ENCODE measurements around the gene RNFT2.
A peak's percentile ranks its signal among the peaks of the same experiment; 100 is the strongest.
"Not testable (repeated sequence)": the region's sequence is repeated elsewhere in the genome, so short reads cannot be mapped to it uniquely, and the experiment has no call there.

Gene RNFT2

DNA sequence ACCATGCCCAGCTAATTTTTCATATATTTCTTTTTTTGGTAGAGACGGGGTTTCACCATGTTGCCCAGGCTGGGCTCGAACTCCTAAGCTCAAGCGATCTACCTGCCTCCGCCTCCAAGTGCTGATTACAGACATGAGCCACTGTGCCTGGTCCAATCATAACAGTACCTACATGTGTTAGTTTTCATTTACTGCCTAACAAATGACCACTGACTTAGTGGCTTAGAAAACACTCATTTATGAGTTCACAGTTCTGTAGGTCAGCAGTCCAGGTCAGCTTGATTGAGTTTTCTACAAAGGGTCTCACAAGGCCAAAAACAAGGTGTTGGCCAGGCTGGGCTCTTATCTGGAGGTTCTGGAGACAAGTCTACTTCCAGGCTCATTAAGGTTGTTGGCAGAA lies 60.6 kb downstream of the RNFT2 start:
- DNase-seq: no peak

DNA sequence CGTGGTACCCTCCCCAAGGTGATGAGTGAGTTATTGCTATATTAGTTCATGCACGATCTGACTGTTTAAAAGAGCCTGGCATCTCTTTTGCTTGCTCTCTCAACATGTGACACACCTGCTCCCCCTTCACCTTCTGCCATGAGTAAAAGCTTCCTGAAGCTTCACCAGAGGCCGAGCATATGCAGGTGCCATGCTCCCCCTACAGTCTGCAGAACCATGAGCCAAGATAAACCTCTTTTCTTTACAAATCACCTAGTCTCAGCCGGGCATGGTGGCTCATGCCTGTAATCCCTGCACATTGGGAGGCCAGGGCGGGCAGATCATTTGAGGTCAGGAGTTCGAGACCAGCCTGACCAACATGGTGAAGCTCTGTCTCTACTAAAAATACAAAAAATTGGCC lies 61.8 kb downstream of the RNFT2 start:
- DNase-seq: no peak

DNA sequence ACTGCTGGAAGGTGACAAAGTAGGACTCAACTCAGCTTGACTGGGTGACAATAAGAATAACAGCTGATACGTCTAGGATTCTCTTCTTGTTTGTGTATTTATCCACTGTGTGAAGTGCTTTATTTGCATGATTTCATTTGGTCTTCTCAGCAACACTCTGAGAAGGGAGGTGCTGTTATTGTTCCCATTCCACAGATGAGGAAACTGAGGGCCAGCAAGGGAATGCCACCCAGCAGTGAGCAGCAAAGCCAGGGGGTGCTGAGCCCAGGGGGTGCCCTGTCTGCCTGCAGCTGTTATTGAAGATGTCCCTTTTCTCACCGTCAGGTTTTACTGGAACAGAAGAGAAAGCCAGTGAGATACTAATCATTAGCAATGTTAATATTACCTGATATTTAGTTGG lies 62.8 kb downstream of the RNFT2 start:
- no peak for DNase-seq

DNA sequence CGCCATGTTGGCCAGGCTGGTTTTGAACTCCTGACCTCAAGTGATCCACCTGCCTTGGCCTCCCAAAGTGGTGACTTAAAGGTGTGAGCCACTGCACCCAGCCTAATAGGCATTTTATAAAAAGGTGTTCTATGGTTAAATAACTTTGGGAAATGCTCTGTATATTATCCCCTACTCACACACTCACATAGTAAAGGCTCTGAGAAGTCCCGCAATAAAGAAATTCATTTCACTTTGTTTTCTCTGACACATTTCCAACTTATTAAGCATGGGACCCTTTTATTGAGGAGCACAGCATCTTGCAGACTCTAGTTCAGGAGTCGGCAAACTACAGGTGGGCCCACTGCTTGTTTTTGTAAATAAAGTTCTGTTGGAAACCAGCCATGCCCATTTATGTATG lies 63.9 kb downstream of the RNFT2 start:
- no peak for DNase-seq

DNA sequence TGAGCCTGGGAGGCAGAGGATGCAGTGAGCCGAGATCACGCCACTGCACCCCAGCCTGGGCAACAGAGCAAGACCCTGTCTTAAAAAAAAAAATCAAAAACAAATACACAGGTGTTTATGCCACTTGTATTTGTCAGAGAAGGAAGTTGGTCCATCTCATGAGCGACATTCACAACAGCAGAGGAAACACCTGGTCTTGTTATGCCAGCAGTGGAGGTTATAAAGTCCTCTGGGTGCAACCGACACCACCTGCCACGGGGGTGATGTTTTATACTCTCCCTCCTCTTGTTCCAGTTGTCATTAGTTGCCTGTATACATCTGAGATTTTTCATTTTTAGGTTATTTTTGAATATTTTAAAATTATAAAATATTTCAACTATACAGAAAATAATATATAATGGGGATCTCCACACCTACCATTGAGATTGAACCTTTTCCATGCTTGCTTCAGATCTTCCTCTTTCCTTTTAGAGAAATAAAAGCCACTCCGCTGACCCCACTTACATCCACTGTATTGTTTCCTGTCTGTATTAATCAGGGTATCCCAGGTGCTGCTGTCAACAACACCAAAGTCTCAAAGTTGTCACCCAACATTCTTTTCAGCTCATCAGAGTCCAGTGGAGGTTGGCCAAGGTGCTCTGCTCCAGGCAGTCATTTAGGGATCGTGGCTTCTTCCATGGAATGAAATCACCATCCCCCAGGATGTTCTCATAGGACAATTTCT lies 65.1 kb downstream of the RNFT2 start:
- DNase-seq: no peak

DNA sequence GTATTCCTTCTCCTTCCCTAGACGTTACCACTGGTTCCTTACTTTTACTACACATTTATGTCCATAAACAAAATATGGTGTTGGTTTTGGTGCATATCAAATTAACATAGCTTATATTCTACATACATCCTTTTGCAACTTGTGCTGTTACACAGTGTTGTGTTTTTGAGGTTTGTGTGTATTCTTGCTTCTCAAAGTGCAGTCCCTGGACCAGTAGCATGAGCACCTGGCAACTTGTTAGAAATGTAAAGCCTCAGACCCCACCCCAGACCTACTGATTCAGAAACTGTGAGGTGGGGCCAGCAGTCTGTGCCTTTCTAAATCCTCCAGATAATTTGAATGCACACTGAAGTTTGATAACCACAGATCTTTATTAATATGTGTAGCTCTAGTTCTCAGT lies 65.9 kb downstream of the RNFT2 start:
- no peak for DNase-seq

DNA sequence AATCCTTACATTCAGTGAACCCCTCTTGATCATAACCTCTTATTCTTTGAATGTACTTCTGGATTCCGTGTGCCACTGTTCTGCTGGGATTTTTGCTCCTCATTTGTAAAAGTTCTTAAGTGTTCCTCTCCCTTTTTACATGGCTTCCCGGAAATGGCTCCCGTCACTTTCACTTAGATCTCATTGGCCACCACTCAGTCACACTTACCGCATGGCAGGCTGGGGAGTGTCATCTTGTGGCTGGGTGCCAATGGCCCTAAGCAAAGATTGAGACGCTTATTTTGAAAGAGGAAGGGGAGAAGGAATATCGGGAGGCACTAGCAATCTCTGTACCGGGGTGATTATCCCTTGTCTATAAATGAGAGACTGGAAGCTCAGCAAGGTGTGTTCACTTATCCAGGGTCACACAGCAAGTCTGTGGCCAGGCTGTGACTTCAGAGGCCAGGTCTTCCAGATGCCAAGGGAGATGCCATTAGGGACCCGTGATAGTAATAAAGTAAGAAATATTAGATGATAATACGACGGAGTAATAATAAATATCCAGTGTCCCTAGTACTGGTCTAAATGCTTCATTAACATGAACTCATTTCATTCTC lies 68.8 kb downstream of the RNFT2 start:
- DNase-seq: no peak

DNA sequence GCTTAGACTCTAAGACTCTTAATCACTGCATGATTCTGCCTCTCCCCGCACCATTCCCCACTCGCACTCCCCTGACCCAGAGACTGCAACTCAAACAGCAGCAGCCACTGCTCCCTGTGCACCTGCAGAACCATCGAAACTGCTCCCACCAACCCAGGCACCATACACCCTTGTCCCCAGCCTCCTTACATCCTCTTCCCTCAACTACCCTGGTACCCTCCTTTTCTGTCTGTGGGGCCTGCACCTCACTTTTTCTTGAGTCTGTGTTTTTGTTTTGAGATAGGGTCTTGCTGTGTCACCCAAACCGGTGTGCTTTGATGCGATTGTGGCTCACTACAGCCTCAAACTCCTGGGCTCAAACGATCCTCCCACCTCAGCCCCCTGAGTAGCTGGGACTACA lies 69.4 kb downstream of the RNFT2 start:
- no peak for DNase-seq

DNA sequence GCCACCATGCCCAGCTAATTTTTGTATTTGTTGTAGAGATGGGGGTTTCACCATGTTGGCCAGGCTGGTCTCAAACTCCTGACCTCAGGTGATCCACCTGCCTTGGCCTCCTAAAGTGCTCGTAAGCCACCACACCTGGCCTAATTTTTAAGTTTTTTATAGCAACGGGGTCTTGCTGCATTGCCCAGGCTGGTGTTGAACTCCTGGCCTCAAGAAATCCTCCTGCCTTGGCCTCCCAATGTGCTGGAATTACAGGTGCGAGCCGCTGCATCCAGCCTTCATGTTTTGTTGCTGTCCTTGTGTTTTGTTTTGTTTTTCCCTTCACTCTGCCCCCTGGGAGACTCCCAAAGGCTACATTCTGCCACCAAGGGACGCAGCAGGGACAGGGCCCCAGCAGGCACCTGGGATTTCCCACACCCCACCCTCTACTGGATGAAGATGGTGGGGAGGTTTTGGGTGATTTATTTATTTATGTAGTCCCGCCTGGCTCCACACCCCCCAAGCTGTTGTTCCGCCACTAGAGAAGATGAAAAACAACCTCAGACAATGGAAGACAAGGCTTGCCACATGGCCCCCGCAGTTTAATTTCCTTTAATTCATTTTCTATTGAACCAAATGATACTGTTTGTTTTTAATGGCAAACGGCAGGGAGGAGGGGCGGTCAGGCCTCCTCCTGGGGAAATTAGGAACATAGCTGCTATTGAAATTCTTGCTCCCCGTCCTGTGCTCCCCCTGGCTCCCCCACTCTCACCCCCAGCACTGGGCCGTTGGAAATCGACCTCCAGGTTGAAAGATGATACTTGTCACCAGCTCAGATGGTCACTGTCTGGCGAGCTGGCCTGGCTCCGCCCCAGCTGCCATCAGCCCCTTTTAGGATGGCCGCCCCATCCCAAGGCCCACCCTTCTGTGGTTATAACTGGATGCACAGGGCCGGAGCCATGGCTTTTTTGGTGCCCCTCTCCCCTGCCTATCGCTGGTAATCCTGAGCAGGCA lies 70.3 kb downstream of the RNFT2 start:
- DNase-seq: no peak

DNA sequence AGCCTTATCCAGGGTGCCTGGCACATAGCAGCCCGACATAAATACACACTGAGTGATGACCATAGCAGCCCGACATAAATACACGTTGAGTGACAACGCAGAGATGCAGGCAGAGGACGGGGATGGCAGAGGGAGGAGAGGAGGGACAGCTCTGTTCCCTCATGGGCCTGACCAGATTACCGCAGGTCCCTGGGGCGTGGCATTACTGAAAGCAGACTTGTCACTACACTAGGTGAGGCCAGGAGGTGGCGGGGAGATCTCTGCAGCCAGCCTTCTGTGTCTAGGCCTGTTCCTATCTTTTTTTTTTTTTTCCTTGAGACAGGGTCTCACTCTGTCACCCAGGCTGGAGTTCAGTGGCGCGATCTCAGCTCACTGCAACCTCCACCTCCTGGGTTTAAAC lies 74.1 kb downstream of the RNFT2 start:
- DNase-seq: no peak

DNA sequence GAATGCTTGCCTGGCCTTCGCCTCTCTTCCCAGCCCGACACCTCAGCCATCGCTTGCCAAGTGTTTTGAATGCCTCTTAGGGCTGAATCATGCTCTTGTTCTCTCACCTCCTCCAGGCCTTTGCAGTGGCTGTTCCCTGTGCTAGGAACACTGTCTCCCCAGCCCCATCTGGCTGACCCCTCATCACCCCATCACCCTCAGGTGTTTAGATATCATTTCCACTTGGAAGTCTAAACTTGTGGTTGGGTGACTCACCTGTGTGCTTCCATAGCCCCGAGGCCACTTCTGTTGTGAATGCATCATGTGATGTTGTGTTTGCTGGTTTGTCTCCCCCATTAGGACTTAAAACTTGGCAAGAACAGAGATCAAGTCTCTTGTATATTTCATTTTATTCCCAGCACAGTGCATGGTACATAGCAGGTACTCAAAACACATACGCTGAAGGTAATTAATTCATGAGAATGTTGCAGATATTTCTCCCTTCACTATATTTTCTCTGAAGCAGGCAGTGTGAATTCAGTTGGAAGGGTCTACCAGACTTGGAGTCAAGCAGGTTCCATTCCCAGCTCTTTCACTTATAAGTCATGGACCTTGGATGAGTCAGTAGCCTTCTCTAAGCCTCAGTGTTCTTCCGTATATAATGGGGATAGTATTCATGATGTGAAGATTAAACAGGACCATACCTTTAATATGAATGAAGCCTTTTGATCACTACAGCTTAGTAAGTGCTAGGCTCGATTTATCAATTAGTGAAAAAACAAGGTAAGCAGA lies 75.3 kb downstream of the RNFT2 start:
- DNase-seq: no peak

DNA sequence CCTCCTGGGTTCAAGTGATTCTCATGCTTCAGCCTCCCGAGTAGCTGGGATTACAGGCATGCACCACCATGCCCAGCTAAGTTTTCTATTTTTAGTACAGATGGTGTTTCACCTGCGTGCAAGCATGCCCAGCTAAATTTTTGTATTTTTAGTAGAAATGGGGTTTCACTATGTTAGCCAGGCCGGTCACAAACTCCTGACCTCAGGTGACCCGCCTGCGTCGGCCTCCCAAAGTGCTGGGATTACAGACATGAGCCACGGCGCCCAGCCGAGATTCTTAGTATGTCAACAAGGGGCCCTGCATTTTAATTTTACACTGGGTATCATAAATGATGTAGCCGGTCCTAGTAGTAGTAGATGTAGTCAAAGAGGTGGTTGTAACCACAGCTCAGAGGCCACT lies 76.7 kb downstream of the RNFT2 start:
- not testable (repeated sequence) for DNase-seq

DNA sequence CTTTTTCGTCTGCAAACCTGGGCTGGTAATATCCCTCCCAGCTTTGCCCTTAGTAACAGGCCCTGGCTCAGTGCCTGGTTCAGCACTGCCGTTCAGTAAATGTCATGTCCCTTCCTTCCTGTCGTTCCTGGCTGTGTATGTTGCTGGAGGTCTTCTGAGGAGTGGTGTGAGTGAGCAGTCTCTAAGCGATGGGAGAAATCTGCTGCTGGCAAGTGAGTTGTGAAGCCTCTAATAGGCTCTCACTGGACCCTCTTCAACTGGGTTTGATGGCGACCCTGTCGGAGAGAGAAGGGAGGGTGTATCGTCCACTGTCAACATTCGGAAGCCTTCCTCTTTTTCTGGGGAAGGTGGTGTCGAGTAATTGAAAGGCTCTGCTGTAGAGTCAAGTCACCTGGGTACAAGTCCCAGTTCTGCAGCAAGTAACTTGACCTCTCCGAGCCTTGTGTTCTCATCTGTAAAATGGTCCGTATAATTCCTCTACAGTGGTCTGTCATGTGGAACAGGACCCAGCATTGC lies 80.3 kb downstream of the RNFT2 start:
- DNase-seq: peak; percentile 19

DNA sequence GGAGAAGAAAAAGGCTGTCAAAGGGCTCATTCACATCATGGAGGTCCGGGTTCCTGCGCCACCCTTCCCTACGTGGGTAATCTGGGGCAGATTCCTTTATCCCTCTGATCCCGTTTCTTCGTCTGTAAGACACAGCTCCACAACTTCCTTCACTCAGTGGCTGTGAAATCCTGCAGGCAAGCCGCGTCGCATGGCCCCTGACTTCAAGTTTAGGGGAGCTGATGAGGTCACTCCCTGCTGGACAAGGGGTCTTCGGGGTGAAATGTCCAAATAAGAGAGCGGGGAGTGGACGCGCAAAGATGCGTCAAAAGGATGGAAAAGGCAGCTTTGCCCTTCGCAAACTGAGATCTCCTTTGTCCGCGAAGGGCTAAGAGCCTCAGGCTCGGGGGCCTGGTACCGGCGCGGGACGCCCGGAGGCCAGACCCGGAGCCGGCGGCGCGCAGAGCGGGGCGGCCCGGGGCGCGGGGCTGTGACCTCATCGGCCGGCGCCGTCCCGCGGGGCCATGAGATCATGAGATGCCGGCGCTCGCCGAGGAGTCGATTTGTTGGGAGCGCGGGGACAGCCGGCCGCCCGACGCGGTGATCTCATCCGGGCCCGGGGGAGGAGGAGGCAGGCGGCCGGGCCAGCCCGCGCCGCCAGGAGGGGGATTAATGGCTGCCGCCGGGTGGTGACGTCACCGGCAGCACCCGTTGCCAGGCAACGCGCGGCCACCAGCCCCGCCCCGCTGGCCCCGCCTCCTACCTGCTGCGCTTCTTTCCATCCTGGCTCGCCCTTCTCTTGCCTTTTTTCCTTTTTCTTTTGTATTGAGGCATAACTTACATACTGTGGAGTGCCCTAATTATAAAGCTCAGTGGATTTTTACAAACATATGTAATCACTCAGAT lies 81.1 kb downstream of the RNFT2 start:
- DNase-seq: peak; percentile 92

DNA sequence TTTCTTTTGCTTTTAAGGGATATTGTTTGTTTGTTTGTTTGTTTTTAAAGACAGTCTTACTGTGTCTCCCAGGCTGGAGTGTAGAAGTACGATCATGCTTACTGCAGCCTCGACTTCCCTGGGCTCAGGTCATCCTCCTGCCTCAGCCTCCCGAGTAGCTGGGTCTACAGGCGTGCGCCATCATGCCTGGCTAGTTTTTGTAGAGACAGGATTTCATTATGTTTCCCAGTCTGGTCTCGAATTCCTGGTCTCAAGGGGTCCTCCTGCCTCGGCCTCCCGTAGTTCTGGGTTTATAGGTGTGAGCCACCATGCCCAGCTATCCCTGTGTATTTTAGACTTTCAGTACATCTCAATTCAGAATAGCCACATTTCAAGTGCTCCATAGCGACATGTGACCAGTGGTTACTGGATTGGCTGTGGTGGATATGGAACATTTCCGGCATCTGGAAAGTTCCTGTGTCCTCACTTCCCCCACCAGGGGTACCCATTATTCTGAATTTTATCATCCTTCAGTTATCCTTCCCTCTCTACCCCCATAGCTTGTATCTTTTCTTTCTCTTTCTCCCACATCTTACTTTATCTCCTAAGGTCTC lies 82.0 kb downstream of the RNFT2 start:
- no peak for DNase-seq

DNA sequence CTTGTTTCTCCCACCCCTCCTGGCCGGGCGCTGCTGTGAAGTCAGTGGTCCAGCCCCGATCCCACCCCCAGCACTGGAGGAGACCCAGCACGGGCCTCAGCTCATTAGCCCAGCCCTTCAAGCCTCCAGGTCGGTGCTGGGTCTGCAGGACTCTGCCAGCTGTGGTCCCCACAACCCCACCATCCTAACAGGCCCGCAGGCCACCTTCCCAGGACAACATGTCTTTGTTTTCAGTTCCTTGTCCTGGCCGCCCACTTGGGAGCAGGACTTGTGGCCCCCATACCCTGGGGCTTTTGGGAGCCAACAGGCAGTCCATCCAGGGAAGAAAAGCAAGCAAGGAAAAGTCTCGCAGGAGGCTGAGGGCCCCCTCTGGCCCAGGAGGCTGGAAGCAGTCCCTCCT lies 83.2 kb downstream of the RNFT2 start:
- DNase-seq: no peak

DNA sequence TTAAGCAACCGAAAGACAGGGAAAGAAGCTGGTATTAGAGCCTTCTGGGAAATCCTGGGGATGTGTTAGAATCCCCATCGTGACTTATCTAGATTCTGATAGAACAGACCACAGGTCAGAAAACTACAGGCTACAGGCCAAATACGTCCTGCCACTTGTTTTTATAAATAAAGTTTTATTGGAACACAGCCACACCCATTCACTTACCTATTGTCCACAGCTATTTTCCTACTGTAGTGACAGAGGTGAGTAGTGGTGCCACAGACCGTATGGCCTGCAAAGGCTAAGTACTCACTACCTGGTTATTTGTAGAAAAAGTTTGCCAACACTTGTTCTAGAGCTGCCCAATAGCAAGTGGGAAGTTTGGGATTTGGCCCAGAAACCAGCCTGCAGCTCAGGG lies 89.3 kb downstream of the RNFT2 start:
- no peak for DNase-seq

DNA sequence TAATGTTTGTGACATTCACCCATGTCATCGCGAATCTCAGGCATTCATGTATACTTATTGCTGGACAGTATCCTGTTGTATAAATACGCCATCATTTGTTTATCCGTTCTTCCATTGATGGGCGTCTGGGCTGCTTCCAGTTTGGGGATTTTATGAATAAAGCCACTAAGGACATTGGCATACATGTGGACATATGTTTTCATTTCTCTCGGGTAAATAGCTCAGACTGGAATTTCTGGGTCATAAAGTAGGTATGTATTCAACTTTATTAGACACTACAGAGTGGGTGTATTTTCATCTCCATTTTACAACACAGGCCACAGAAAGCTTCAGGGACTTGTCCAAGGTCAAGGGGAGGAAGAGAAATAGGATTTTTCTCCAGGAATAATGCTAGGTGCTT lies 94.2 kb downstream of the RNFT2 start:
- DNase-seq: no peak

DNA sequence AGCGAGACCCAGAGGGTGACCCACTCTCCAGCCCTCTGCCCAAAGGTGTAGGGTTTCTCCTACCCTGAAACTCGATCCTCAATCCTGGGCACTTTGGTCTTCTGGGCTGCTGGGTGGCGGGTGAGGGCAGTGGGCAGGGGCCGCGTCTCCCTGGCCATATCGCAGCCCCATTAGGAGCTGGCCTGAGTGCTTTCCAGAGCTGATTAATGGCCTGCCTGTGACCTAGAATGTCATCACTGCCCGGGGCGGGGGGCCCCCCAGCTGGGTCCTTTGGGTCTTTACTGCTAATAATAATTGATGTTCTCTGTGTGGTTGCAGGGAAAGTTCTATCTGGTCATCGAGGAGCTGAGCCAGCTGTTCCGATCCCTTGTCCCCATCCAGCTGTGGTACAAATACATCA lies 95.4 kb downstream of the RNFT2 start:
- DNase-seq: no peak

DNA sequence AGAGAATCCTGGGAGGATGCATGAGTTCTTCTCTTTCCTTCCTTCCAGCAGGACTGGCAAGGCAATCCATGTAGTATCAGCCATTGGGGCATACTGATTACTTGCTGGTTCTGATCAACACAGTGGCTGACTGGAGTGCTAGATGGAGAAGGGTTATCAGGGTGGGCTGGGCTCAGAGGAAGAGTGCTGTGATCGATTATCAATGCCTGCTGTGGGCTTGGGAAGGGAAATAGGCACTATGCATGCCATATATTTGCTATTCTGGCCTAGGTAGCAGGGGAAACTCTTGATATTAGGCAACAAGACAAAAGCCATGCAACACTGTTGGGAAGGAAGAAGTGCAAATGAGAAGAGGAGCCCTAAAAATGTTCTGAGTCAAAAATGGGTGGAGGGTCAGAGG lies 97.4 kb downstream of the RNFT2 start:
- DNase-seq: no peak

DNA sequence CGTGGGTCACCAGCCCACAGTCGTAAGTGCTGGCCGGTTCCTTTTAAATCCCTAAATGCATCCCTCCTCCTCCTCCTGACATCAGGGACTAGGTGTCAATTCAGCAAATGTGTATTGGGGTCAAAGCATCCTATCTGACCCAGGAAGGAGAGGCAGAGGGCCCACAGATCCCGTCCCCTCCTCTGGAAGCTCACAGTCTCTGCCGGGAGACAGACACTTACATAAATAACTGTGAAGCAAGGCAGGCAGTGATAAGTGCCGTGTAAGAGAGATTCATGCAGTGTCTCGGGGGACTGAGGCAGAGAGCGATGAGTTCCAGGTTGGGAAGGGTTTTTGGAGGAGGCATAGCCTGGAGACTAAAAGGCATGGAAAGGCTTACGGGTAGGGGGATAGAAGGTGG lies 99.0 kb downstream of the RNFT2 start:
- no peak for DNase-seq

All from CD4-positive, alpha-beta T cell treated with Interleukin-12 subunit alpha and Interleukin-12 subunit beta, for 1 hour (primary cell).